Panc1 (cell line): ENCODE measurements around the gene EFCAB10. TPM values are rescaled to one million over a fixed set of nuclear protein-coding genes. Genes with fewer than 3 reads are reported as not detected.

Source experiments
- ATAC-seq: fragments of 200-7000 bp; cut with Tn5 transposase; 2 replicates; pipeline ENCODE4 v1.9.1; 2020; ENCODE audit warnings: mild to moderate bottlenecking, moderate library complexity
- BruUV-seq: library from RNA; stranded (reverse); fragments of 400-500 nt; replicated peaks from 2 replicates; lab custom pipeline; 2021; lab: Mats Ljungman, UMichigan
- CTCF ChIA-PET: fragments of 300-600 bp; sonication (Branson Sonifier 250); formaldehyde crosslinking; loops from one replicate; lab custom pipeline; 2022; ENCODE audit warnings: antibody characterized with exemption; lab: Charles Lee
- POLR2A ChIA-PET: fragments of 300-600 bp; sonication (Branson Sonifier 250); formaldehyde crosslinking; loops from one replicate; lab custom pipeline; 2022; ENCODE audit warnings: antibody characterized with exemption; lab: Charles Lee
- DNase-seq: peaks from one replicate; pipeline ENCODE4 v3.0.0-alpha.2; 2010; ENCODE audit warnings: low read depth, low spot score
- H3K27ac ChIP-seq: 2 replicates; pipeline ENCODE4 v1.5.1; 2011; ENCODE audit warnings: mild to moderate bottlenecking, low read length, inconsistent platforms
- H3K27me3 ChIP-seq: fragments of 200-500 bp; sonication (Bioruptor generic); 2 replicates; pipeline ENCODE4 v1.6.0; 2014; ENCODE audit warnings: low read length, inconsistent platforms; ENCODE audit not compliant: control insufficient read depth, insufficient read depth
- H3K36me3 ChIP-seq: fragments of 200-500 bp; sonication (Bioruptor generic); 2 replicates; pipeline ENCODE4 v1.5.1; 2014; ENCODE audit warnings: inconsistent platforms, mild to moderate bottlenecking, low read length, moderate library complexity; ENCODE audit not compliant: control insufficient read depth, insufficient read depth
- H3K4me1 ChIP-seq: 2 replicates; pipeline ENCODE4 v1.5.1; 2011; ENCODE audit warnings: inconsistent platforms, mild to moderate bottlenecking, low read length, moderate library complexity; ENCODE audit not compliant: control insufficient read depth, insufficient read depth
- H3K4me3 ChIP-seq, 2 experiments: 2 replicates each; pipeline ENCODE4 v1.5.1; 2011 to 2012; ENCODE audit warnings: low read depth in 2 of 2, low read length in 2 of 2, mild to moderate bottlenecking in 2 of 2, inconsistent platforms in 1 of 2, moderate library complexity in 1 of 2
- H3K9me3 ChIP-seq: fragments of 200-500 bp; sonication (Bioruptor generic); 2 replicates; pipeline ENCODE4 v1.5.1; 2014; ENCODE audit warnings: low read depth, mild to moderate bottlenecking, inconsistent platforms, low read length, moderate library complexity; ENCODE audit not compliant: control insufficient read depth, insufficient read depth
- CTCF ChIP-seq: fragments of 450-650 bp; IDR thresholded peaks from 2 replicates; pipeline ENCODE4 v1.5.1; 2017; ENCODE audit warnings: mild to moderate bottlenecking
- POLR2AphosphoS5 ChIP-seq: IDR thresholded peaks from 2 replicates; pipeline ENCODE4 v1.6.1; 2012; ENCODE audit warnings: mild to moderate bottlenecking, low read depth, low read length, moderate library complexity
- REST ChIP-seq, 2 experiments: IDR thresholded peaks; 2 replicates each; pipeline ENCODE4 v1.6.1; 2011 to 2012; ENCODE audit warnings: low read depth in 2 of 2, control low read depth in 1 of 2, low read length in 1 of 2, mild to moderate bottlenecking in 1 of 2, moderate library complexity in 1 of 2; ENCODE audit not compliant: insufficient read depth in 1 of 2
- SIN3A ChIP-seq: IDR thresholded peaks from 2 replicates; pipeline ENCODE4 v1.6.1; 2012; ENCODE audit warnings: low read depth, mild to moderate bottlenecking, low read length, moderate library complexity, borderline replicate concordance; ENCODE audit not compliant: insufficient read depth
- TCF7L2 ChIP-seq: IDR thresholded peaks from 2 replicates; pipeline ENCODE4 v1.6.1; 2011; ENCODE audit warnings: mild to moderate bottlenecking, low read depth, low read length, inconsistent platforms
- in situ Hi-C: cut with HindIII; loops from 2 replicates; pipeline ENCODE4 v1.10.0; 2016; ENCODE audit warnings: low sequenced_read_pairs, low pct_unique_long_range_greater_than_20kb
- intact Hi-C: fragments of 100-400 bp; cut with micrococcal nuclease; formaldehyde crosslinking; loops from one replicate; pipeline ENCODE4 v1.10.0; 2022; ENCODE audit not compliant: unreplicated experiment
- total RNA-seq: library from RNA; stranded (reverse); gene quantifications from one replicate; pipeline ENCODE4 v1.2.1, GENCODE V29; 2021; ENCODE audit not compliant: unreplicated experiment

The EFCAB10 gene
- total RNA-seq, 1 experiment from 2014 or later: not detected

GRCh38 chr7:105567024-105567423 lies 14.3 kb downstream of the EFCAB10 start:
- Histone ChIP-seq H3K4me3 (no peak overlapping the region), H3K36me3 (no peaks in the 10 kb centered on the region), H3K4me1 (no peaks in the 10 kb centered on the region), H3K27ac (no peak overlapping the region), H3K9me3 (no peaks in the 10 kb centered on the region), H3K27me3 (no peaks in the 10 kb centered on the region)
- POLR2A ChIA-PET: no interaction called here
- intact Hi-C loops: no loop called here
- ATAC-seq: no peak
- TF ChIP-seq SIN3A (no peak), TCF7L2 (no peak), CTCF (no peak), REST (IDR thresholded peaks at IDR 0.05; ENCODE audit: insufficient read depth in 1 of 2, low read depth in 2 of 2, low read length in 1 of 2) (no peak), POLR2AphosphoS5 (no peak)
- in situ Hi-C loops: no loop called here
- CTCF ChIA-PET: no interaction called here
- DNase-seq: no peak
- BruUV-seq: no TSS peak

- no peaks in the 10 kb centered on the region for H3K27me3 ChIP-seq
- intact Hi-C loops: no loop called here
- BruUV-seq: no TSS peak
- ChIA-PET CTCF (no interaction called here), POLR2A (interaction anchor here (0.7 kb wide), 1 partner anchor 23 kb away, joined by 3 read pairs; no protein-coding TSS in a partner anchor)
- H3K4me3 ChIP-seq: no peak overlapping the region
- no peak overlapping the region for H3K27ac ChIP-seq
- DNase-seq (no peak), ATAC-seq (no peak)
- no peaks in the 10 kb centered on the region for H3K36me3 ChIP-seq
- H3K9me3 ChIP-seq: no peaks in the 10 kb centered on the region
- H3K4me1 ChIP-seq: no peaks in the 10 kb centered on the region
- in situ Hi-C loops: no loop called here
- TF ChIP-seq POLR2AphosphoS5 (no peak), REST (IDR thresholded peaks at IDR 0.05; ENCODE audit: insufficient read depth in 1 of 2, low read depth in 2 of 2, low read length in 1 of 2) (no peak), SIN3A (no peak), TCF7L2 (no peak), CTCF (no peak)
These were observed 16.1 kb downstream of the EFCAB10 start for GRCh38 chr7:105565190-105565589.
